GM19468 (cell line): ENCODE measurements around the gene ZCCHC7.
"Not testable (repeated sequence)": the region's sequence is repeated elsewhere in the genome, so short reads cannot be mapped to it uniquely, and the experiment has no call there.

Experiments used
- ATAC-seq: cut with Tn5 transposase; IDR thresholded peaks from one replicate; pipeline ENCODE4 v1.9.1; 2021; ENCODE audit warnings: mild to moderate bottlenecking, moderate library complexity, moderate number of reproducible peaks; ENCODE audit not compliant: unreplicated experiment; ENCODE audit errors: extremely low read depth

ZCCHC7 gene

DNA sequence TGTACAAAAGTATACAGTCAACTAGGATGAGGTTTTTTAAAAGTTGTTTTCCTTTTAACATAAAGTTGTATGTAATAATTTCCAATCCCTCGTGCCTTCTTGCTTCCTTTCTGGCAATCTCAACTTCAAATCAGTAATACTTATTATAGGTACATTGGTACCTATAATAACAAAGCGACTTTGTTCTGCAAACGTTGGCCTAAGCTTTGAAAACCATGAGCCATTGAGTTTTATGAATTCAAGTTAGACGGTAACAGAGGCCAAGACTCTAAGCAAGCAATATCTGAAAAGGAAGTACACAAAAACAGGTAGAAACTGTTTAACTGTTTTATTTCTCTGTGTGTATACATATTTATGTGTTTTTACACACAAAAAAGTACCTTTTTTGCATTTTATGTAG, 166.9 kb downstream of the ZCCHC7 start:
- ATAC-seq, result no peak

DNA sequence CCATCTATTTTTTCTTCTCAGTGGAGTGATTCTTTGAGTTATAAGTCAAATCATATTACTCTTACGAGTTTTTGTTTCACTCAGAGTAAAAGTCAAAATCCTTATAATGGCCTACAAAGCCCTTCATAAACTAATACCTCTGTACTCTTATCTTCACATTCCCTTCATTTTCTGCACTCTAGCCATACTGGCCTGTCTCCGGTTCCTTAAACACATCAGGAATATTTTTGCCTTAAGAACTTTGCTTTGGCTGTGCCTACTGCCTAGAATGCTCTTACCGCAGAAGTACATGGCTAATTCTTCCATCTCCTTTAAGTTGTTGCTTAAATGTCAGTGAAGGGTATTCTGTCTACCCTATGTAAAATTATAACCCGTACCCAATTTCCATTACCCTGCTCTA, 169.3 kb downstream of the ZCCHC7 start:
- no peak for ATAC-seq

DNA sequence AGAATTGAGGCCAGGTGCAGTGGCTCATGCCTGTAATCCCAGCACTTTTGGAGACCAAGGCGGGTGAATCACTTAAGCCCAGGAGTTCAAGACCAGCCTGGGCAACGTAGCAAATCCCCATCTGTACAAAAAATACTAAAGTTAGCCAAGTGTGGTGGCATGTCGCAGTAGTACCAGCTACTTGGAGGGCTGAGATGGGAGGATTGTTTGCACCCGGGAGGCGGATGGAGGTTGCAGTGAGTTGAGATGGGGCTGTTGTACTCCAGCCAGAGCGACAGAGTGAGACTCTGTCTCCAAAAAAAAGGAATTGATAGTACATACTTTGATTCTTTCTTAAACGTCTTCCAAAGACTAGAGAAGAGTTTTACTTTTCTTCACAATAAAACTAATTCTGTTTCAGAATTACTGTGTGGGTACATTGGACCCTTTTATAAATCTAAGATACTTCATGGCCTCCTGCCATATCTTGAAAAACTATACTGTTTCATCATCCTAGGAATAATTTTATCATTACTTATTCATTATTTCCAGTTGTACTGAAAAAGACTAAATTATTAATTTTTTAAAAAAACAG, 170.1 kb downstream of the ZCCHC7 start:
- no peak for ATAC-seq

DNA sequence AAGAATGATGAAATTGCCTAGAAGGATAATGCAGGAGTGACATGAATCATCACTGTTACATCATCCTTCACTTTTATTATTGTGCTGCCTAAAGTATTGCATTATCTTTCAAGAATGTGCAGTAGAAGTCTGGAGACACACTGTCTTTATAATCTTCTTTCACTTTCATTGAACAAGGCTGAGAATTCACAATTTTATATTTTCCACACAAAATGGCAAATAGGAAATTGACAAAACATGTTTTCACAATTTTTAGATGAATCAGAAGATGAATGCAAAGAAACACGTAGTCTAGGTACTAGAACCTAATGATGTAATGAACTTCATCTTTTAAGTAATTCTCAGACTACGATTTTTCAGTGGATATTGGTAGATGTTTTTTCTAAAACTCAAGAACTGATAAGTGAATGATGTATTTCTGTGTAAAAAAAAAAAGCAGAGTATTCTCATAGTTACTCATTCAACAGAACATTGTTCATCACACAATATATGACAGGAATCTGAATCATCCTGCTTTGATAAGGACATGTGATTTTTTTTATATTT, 170.6 kb downstream of the ZCCHC7 start:
- no peak for ATAC-seq

DNA sequence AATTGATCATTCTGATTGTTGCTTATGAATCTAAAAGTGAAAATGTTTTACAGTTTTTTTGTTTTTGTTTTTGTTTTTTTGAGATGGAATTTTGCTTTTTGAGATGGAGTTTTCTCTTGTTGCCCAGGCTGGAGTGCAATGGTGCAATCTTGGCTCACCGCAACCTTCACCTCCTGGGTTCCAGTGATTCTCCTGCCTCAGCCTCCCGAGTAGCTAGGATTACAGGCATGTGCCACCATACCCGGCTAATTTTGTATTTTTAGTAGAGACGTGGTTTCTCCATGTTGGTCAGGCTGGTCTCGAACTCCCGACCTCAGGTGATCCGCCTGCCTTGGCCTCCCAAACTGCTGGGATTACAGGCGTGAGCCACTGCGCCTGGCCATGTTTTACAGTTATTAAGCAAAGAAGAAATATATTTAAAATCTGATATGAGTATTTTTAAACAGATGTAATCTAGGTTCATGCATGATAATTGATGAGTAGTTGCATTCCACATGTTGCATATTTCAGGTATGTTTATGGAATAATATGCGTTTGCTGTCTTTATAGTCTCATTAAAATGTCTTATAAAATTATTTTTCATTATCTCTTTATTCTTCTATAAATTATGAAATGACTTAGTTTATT, 171.4 kb downstream of the ZCCHC7 start:
- ATAC-seq, result not testable (repeated sequence)

DNA sequence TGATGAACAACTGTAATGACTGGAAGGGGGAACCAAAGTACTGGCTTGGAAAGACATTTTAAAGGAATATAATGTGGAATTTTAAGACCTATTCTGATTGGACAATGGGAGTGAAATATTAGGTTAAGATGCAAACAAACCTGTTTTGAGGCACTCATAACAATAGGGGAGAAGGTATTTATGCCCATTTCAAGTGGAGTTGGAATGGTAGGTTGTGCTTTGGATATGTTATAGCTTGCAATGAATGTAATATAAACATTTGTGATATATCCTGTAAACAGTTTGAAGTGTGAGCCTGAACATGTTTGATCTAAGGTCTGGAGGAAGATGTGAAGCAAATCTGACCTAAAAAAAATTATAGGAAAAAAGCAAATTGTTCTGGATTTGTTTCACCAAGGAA, 172.5 kb downstream of the ZCCHC7 start:
- ATAC-seq, result no peak

DNA sequence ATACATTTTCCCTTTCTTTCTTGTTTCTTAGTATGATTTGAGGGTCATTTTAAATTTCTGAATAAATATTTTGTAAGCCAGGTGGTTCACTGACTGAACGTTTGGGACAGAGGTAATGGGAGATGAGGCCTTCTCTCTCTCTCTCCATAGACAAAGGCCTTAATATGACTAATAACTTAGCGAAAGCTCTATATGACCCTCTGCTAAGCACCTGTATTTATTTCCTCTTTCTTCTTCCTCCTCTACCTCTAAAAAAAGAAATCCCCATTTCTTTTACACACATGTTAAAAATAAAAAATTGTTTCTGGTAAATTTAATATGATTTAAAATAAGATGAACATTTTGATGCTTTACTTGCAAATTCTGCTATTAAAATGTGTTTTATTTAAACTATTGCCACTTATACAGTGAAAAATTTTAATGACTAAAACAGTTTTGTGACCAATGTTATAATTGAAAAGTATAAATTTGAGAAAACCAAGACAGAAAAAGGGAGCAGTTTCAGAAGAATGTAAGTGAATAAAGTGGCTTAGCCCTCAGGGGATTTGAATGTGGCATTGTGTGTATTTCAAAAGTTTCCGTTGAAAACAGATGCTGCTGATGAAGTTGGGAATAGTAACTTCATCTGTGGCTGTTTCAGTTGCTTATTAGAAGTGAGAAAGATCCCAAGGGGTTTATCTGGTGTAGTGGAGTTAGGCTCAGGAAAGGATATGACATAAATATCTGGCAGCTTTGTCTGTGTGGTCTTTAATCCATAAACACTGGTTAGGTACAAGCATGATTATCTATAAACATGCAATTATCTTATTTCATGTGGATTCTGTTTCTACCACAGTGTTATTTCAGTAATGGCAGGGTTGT, 173.5 kb downstream of the ZCCHC7 start:
- no peak for ATAC-seq

DNA sequence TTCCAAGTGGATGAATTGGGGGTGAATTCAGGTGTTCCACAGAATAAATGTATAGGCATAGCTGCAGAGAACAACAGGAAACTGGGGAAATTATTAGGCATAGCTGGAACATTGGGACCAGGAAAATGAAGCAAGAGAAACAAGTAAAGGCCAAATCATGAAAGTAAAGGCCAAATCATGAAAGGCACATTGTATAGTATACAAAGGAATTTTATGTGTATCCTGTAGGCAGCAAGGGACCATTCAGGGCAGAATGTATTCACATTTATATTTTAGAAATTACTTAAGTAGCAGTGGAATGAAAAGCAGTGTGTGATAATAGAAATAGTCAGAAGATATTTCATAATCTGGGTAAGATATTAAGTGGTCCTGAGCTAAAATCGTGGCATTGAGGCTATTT, 174.8 kb downstream of the ZCCHC7 start:
- no peak for ATAC-seq

DNA sequence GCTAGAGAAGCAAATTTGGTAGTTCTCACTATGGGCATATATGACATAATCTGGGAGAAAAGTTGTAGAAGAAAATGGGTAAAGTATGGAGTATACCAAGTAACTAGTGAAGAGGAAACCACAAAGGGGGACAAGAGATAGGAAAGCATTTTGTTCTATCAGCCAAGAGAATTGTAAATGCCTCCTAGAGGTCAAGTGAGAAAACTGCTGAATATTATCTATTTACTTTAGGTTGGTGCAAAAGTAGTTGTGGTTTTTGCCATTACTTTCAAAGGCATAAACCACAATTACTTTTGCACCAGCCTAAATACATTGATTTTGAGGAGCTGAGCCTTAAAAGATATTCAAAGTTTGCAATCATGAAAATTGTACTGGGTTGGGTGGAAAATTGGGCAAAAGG, 175.4 kb downstream of the ZCCHC7 start:
- no peak for ATAC-seq

DNA sequence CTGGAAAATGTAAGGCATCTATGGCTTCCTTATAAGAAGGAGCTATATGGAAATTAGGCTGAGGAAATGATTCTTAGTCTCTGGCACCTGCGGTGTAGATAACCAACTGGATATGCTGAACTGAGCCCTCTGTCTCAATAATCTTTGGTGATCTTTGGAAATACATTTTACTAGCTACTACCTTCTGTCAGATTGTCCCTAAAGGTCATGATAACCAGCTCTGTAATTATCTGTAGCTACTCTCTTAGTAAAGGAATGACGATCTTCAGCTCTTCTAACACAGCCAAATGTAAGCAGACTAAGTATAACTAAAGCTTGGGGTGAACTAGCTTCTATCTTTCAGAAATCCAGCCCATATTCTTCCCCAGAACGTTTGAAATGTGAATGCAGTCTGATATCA, 177.2 kb downstream of the ZCCHC7 start:
- ATAC-seq, result no peak

DNA sequence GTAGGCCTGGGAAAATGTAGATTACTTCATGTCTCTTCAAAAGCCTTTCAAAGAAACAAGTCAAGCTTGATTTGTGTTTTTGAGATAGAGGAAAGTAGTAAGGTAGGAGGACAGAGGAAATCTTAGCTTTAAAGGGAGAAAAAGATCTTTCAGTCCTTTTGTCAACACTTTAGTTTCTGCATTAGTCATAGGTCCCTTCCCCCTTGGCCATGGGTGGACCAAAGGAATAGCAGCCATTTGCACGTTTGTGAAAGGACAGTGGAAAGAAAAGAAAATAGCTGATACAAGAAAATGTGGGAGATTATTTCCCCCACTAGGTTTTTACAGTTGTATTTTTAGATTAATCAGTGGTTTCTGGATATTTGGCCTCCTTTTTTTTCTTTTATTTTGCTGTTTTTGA, 180.2 kb downstream of the ZCCHC7 start:
- no peak for ATAC-seq

DNA sequence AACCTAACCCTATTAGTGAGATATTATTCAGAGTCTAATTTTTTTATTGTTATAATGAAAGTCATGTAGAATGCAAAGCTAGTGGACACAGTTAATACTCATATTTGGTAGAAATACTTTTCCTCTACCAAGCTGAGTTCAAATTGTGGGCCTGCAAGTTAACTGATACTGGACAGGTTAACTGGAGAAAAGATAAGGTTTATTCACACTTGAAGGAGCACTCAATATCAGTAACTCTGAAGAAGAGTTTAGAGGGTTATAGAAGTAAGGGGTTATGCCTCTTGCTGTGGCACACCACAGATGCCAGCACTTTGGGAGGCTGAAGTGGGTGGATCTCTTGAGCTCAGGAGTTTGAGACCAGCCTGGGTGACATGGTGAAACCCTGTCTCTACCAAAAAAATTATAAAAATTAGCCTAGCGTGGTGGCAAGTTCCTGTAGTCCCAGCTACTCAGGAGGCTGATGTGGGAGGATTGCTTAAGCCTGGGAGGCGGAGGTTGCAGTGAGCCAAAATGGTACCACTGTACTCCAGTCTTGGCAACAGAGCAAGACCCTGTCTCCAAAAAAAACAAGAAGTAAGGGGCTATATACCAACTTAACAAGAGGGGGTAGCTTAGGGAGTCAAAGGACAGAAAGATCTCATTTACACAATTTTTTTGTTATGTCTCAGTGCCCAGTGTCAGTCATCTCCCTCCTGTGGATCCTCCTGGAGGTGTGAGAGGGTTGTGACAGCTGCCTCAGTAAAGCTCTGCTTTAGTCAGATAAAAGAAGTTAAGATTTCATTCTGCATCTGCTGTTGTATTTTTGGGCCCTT, 180.9 kb downstream of the ZCCHC7 start:
- ATAC-seq, result no peak

DNA sequence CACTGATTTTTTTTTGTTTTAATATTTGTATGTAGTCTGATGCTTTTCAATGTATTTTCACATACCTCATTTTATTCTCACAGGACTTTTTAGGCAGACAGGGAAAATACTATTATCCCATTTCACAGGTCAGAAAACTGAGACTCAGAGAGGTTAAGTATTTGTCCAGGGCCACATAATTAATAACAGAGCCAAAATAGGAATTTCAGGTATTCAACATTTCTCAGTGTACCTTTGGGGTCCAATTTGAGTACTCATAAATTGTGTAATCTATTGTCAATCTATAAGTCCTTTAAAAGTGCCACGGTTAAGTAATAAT, 181.4 kb downstream of the ZCCHC7 start:
- ATAC-seq, result no peak

DNA sequence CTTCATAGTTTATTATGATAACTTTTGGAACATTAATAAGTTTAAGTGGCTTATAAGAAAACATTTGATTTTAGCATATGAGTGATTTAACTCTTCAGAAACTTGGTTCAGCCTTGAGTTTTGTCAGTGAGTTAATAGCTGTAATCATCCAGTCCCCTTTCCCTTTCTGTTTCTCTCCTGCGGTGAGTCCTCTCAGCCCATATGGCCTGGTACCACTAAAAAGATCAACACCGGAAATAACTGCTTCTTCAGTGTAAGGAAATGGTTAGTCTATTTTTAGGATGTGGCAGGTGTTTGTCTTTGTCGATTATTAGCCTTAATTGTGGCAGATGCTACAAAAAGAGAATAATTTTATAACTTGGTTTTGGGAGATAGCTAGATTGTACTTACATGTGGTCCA, 181.9 kb downstream of the ZCCHC7 start:
- peak; percentile 63 for ATAC-seq

DNA sequence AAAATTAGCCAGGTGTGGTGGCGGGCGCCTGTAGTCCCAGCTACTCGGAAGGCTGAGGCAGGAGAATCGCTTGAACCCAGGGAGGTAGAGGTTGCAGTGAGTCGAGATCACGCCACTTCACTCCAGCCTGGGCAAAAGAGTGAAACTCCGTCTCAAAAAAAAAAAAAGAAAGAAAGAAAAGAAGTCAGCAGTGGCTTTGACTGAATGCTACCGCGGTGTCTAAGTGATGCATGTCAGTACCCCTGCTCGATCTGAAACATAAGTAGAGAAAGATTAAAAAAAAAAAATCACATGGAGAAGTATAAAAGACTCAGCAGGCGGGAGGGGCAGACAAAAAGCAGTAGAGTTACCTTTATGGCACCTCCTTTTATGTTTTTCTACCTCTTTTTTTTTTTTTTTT, 182.9 kb downstream of the ZCCHC7 start:
- ATAC-seq, result not testable (repeated sequence)

DNA sequence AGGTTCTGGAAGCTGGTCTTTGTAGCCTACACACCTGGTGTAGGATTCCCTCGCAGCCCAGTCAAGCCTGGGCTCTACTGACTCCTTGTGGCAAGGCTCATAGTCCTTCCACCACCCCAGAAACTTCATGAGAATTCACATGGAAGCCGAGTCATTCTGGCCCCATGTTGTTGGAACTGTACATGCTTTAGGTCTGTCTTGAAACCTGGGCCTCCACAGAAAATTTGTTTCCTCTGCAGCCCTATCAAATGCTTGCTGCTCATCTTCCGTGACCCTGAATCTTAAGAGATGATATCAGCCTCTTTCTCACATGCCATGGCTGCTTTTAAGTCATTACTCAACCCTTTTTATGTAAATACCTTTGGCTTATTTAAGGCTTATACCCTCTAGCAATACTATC, 188.8 kb downstream of the ZCCHC7 start:
- no peak for ATAC-seq

DNA sequence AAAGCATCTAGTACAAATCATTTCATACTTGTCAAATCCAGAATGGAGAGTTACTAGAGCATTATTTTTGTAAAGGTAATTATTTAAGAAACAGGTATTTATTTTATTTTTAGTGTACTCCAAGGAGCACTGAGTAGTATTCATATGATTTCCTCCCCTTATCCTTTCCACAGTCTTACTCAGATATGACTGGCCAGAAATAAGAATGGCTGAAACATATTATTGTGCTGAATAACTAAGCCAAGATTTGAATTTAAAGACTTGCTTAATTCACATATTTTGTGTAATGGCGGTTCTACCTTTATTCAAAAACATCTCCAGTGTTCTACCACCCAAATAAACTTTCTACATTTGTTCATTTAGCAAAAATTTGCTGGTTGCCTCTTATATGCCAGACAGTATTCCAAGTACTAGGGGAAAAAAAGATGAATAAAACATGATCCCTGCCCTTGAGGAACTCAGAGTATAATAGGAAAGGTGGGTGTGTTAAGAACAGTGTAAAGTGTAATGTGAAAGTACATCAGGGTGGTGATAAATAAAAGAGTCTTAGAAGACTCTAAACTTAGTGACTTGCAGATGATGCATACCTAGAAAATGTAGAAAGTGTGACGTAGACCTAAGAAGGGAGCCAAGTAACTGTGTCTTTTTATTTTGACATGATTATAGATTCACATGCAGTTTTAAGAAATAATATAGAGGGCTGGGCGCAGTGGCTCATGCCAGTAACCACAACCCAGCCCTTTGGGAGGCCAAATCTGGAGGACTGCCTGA, 191.7 kb downstream of the ZCCHC7 start:
- ATAC-seq, result no peak

DNA sequence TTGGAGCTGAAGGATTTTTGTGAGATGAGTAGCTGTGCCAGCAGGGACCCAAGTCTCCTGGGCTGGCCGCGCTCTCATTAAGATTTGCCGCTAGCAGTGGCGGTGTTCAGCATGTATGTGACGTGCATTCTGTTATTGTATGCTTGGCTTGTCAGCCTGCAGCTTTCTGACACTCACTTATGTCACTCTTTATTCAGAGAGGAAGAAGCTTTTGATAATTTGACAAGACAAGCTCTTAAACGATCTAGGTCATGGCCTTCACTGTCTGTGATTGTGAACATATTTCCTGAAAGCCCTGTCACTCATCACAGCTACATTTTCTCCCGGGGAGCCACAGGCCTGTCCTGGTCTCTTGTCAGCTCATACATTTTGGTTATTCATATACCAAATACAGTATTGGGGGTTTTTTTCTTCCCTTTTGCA, 203.9 kb downstream of the ZCCHC7 start:
- no peak for ATAC-seq

DNA sequence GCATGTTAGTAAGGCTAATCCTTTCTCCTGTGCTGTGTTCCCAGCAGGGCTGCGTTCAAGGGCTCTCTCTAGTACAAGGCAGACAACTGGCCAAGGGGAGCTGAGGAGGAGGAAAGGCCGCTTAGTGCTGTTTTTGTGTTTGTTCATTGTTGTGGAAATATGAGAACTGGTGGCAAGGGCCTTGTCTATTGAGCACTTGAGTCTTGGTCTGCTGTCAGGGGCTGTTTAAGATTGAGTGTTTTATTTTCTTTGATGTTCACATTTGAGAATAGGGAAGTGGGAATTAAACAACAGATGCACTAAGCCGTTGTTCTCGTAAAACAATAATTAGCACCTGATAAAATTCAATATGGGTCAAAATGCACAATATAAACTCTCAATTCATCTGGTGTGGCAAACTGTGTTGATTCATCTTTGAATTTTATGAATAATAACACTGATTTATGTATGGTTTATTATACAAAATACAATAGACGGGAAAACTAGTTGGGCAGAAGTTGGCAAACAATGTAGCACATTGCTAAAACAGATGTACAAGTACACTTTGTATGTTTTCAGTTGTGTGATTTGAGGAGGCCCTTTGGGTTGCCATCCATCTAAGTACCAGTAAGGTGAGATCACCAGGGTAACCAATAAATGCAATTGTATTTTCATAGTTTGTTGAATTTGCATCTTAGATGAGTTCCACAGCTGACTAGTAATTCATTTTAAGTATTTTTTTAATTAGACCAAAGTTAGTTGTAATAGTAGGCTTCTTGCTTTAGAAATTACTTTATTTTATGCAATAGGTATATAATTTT, 204.5 kb downstream of the ZCCHC7 start:
- ATAC-seq, result no peak
